Measurements from ENCODE around the gene CCL17. TPM values are rescaled to one million over a fixed set of nuclear protein-coding genes. Genes with fewer than 3 reads are reported as not detected.

CCL17 gene
- total and polyA plus RNA-seq, 10 of the 15 experiments (the other 5 are each of a cell fraction or from before 2014, with no cell fraction given) = 1.2 to 84.9 (median 34.2) TPM

DNA sequence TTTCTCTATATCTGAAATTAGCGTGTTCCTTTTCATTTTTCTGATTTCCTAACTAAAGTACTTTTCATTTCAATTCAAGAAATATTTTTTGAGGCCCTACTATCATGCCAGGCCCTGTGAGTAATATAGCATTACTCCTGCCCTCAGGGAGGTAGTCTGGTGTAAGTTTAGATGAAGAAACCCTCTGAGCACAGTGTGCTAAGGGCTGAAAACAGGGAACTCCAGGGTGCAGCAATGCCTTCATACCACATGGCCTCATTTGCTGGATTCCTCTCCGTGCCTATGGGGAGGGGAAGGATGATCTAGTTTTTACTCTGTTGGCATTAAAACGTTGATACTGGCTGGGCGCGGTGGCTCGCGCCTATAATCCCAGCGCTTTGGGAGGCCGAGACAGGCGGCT lies 47.5 kb downstream of the CCL17 start (continued):
- TF ChIP-seq BCLAF1 (IDR thresholded peaks at IDR 0.05) (no peak), POLR2A (IDR thresholded peaks at IDR 0.05; ENCODE audit: low read depth, low read length) (no peak), SIX5 (IDR thresholded peaks at IDR 0.05; ENCODE audit: low read depth, low read length, severe bottlenecking) (no peak), MLLT1 (IDR thresholded peaks at IDR 0.05) (no peak), ESRRA (IDR thresholded peaks at IDR 0.05; ENCODE audit: low read length) (no peak)
- TF ChIP-seq, protein P1, sequence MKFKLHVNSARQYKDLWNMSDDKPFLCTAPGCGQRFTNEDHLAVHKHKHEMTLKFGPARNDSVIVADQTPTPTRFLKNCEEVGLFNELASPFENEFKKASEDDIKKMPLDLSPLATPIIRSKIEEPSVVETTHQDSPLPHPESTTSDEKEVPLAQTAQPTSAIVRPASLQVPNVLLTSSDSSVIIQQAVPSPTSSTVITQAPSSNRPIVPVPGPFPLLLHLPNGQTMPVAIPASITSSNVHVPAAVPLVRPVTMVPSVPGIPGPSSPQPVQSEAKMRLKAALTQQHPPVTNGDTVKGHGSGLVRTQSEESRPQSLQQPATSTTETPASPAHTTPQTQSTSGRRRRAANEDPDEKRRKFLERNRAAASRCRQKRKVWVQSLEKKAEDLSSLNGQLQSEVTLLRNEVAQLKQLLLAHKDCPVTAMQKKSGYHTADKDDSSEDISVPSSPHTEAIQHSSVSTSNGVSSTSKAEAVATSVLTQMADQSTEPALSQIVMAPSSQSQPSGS (IDR thresholded peaks at IDR 0.05; ENCODE audit: low read length) = no peak
- TF ChIP-seq, protein P2, sequence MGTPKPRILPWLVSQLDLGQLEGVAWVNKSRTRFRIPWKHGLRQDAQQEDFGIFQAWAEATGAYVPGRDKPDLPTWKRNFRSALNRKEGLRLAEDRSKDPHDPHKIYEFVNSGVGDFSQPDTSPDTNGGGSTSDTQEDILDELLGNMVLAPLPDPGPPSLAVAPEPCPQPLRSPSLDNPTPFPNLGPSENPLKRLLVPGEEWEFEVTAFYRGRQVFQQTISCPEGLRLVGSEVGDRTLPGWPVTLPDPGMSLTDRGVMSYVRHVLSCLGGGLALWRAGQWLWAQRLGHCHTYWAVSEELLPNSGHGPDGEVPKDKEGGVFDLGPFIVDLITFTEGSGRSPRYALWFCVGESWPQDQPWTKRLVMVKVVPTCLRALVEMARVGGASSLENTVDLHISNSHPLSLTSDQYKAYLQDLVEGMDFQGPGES (IDR thresholded peaks at IDR 0.05) = no peak
- TF ChIP-seq, protein P3, sequence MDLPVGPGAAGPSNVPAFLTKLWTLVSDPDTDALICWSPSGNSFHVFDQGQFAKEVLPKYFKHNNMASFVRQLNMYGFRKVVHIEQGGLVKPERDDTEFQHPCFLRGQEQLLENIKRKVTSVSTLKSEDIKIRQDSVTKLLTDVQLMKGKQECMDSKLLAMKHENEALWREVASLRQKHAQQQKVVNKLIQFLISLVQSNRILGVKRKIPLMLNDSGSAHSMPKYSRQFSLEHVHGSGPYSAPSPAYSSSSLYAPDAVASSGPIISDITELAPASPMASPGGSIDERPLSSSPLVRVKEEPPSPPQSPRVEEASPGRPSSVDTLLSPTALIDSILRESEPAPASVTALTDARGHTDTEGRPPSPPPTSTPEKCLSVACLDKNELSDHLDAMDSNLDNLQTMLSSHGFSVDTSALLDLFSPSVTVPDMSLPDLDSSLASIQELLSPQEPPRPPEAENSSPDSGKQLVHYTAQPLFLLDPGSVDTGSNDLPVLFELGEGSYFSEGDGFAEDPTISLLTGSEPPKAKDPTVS (IDR thresholded peaks at IDR 0.05; ENCODE audit: low read depth, low read length) = no peak
